Psoas muscle (tissue), 8 donors: Measurements from ENCODE around the gene TMEM114. TPM values are rescaled to one million over a fixed set of nuclear protein-coding genes. Genes with fewer than 3 reads are reported as not detected.

Source experiments
- ATAC-seq, 4 donors: fragments of 200-7000 bp; cut with Tn5 transposase; one replicate each; pipeline ENCODE4 v1.9.1; 2020; ENCODE audit warnings: moderate library complexity in 3 of 4, mild to moderate bottlenecking in 2 of 4
- DNase-seq, 2 donors: peaks; one replicate each; pipeline ENCODE4 v3.0.0-alpha.2; 2020
- H3K27ac ChIP-seq: fragments of 200-600 bp; one replicate; pipeline ENCODE4 v1.8.0; 2022
- H3K27me3 ChIP-seq, 3 donors: fragments of 200-600 bp in 1 of 3; one replicate each; pipeline versions ENCODE4 v1.6.1 to v1.8.0; 2013 to 2022; ENCODE audit warnings: low read length in 2 of 3, mild to moderate bottlenecking in 2 of 3, moderate library complexity in 1 of 3; ENCODE audit not compliant: insufficient read depth in 3 of 3
- H3K36me3 ChIP-seq, 2 donors: fragments of 200-600 bp in 1 of 2; one replicate each; pipeline versions ENCODE4 v1.6.1 to v1.8.0; 2013 to 2022; ENCODE audit warnings: low read depth in 1 of 2, mild to moderate bottlenecking in 1 of 2, moderate library complexity in 1 of 2; ENCODE audit not compliant: insufficient read depth in 1 of 2
- H3K4me1 ChIP-seq: fragments of 200-600 bp; one replicate; pipeline ENCODE4 v1.8.0; 2022
- H3K4me3 ChIP-seq: fragments of 200-600 bp; one replicate; pipeline ENCODE4 v1.8.0; 2022; ENCODE audit warnings: mild to moderate bottlenecking
- H3K9me3 ChIP-seq: fragments of 200-600 bp; one replicate; pipeline ENCODE4 v1.8.0; 2022
- CTCF ChIP-seq: fragments of 200-600 bp; IDR thresholded peaks from one replicate; pipeline ENCODE4 v1.8.0; 2022; ENCODE audit warnings: antibody characterized with exemption
- WGBS, 3 donors: extraction: QIAGEN DNeasy Blood & Tissue Kit; methylation state at CpG; one replicate each; pipeline versions ENCODE4 v1.1.6 to v1.1.7; 2013; 5-methylcytosine and 5-hydroxymethylcytosine counted together
- intact Hi-C, 2 donors: fragments of 100-400 bp; cut with DNase I; formaldehyde crosslinking; loops; one replicate each; pipeline versions ENCODE4 v1.11.0 to v1.14.2; 2022
- long read RNA-seq, 2 donors: library from polyadenylated mRNA; unstranded; transcript quantifications; one replicate each; pipeline ENCODE4 v2.0.0, GENCODE V29; 2021
- polyA plus RNA-seq, 3 donors: library from polyadenylated mRNA; stranded (reverse); fragments of 200-250 nt; gene quantifications; one replicate each; pipeline ENCODE4 v1.2.3, GENCODE V29; 2013
- total RNA-seq, 4 donors: library from RNA; stranded (reverse); fragmentation: NEBNext Ultra II Directional in 2 of 4; extraction: Animal tissue kit (Norgen Biotek cat#: 25700) in 2 of 4; gene quantifications; one replicate each; pipeline versions ENCODE4 v1.2.1 to v1.2.4, GENCODE V29; 2021 to 2023
- donor health status: healthy with polysubstance abuse.
- donor health status: DM: no; HTN: no; CAD: no; lungs with moderate emphysema.
- donor health status: Bipolar disorder and iron deficiency.
- donor health status: healthy.
- donor health status: DM: yes; HTN: yes; CAD: no.
- donor health status: DM: no; HTN: no; CAD: no.
- donor health status: DM: no; HTN: no; CAD: no.
- donor health status: DM: yes; HTN: yes; CAD: no.

Gene TMEM114
- not detected for total RNA-seq
- polyA plus RNA-seq: not detected
- long read RNA-seq, donor 1: 0 reads
- long read RNA-seq, donor 2: 0 reads

- DNase-seq (no peak), ATAC-seq (no peak)
- H3K27me3 ChIP-seq: peaks cover 0 to 57% (median 23%) of the 10 kb centered on the region in 3 donors
- intact Hi-C loops: no loop called here
- no peaks in the 10 kb centered on the region for H3K36me3 ChIP-seq
- no peak within 1 kb of the TSS for H3K27ac ChIP-seq
- TF ChIP-seq CTCF: no peak
- no peak within 1 kb of the TSS for H3K4me3 ChIP-seq
- 2 to 4% (median 3%) methylated on average over 33 to 41 of the region's 41 CpGs for WGBS, 3 donors
- H3K4me1 ChIP-seq: no peaks in the 10 kb centered on the region
- H3K9me3 ChIP-seq: no peaks in the 10 kb centered on the region
These were observed at the start of gene TMEM114 for GRCh38 chr16:8589900-8590688. TMEM114 (minus strand) TSS chr16:8590511; CDS start chr16:8589838, 673 bp downstream.

GRCh38 chr16:8639694-8640093 lies 49.4 kb upstream of the TMEM114 start:
- Histone ChIP-seq H3K27me3 (no peaks in the 10 kb centered on the region), H3K9me3 (no peaks in the 10 kb centered on the region), H3K4me1 (no peaks in the 10 kb centered on the region), H3K36me3 (peaks cover 3 to 95% of the 10 kb centered on the region in 2 donors), H3K27ac (no peak overlapping the region), H3K4me3 (no peak overlapping the region)
- intact Hi-C loops: no loop called here
- DNase-seq (no peak), ATAC-seq (no peak)
- WGBS, 3 donors: 74 to 81% (median 77%) methylated on average over 12 to 13 of the region's 13 CpGs
- TF ChIP-seq CTCF: no peak

- intact Hi-C loops: no loop called here
- no peaks in the 10 kb centered on the region for H3K27me3 ChIP-seq
- no peaks in the 10 kb centered on the region for H3K9me3 ChIP-seq
- TF ChIP-seq CTCF: no peak
- peaks cover 5 to 99% of the 10 kb centered on the region in 2 donors for H3K36me3 ChIP-seq
- no peak overlapping the region for H3K27ac ChIP-seq
- WGBS, 3 donors: 80 to 84% (median 82%) methylated on average over 18 of the region's 18 CpGs
- H3K4me3 ChIP-seq: no peak overlapping the region
- ATAC-seq: no peak
- H3K4me1 ChIP-seq: no peaks in the 10 kb centered on the region
- DNase-seq: no peak
These were observed 44.9 kb upstream of the TMEM114 start for GRCh38 chr16:8634991-8635736.

- intact Hi-C loops: no loop called here
- ATAC-seq (peak; percentile 11 to 48 (median 30)), DNase-seq (peak; percentile 29 to 64)
- H3K4me3 ChIP-seq: no peak overlapping the region
- no peak for TF ChIP-seq CTCF
- no peaks in the 10 kb centered on the region for H3K4me1 ChIP-seq
- H3K36me3 ChIP-seq: peaks cover 14 to 99% of the 10 kb centered on the region in 2 donors
- no peaks in the 10 kb centered on the region for H3K27me3 ChIP-seq
- H3K9me3 ChIP-seq: no peaks in the 10 kb centered on the region
- no peak overlapping the region for H3K27ac ChIP-seq
- WGBS, 3 donors: 69 to 76% (median 69%) methylated on average over 4 to 5 of the region's 5 CpGs
These were observed 42.4 kb upstream of the TMEM114 start for GRCh38 chr16:8632675-8633182.
